Measurements from ENCODE around the gene GHRL. TPM values are rescaled to one million over a fixed set of nuclear protein-coding genes. Genes with fewer than 3 reads are reported as not detected.

GHRL gene
- total and polyA plus RNA-seq, 12 donors = 0.33 to 2.2 (median 0.97) TPM; not detected in 7

- Histone ChIP-seq H3K36me3 (replicated peaks in 1 of 2) (peaks cover 0 to 13% of the 10 kb centered on the region in 2 donors), H3K27ac (no peak overlapping the region), H3K9me3 (replicated peaks in 1 of 3) (no peaks in the 10 kb centered on the region), H3K4me1 (replicated peaks in 1 of 2) (peaks cover 0 to 14% of the 10 kb centered on the region in 2 donors), H3K27me3 (no peaks in the 10 kb centered on the region), H3K4me3 (no peak overlapping the region)
- 74 to 83% (median 79%) methylated on average over 4 of the region's 4 CpGs for WGBS, 4 donors
- no peak for DNase-seq
- TF ChIP-seq POLR2A (IDR thresholded peaks at IDR 0.05) = no peak
- no peak for TF ChIP-seq CTCF (IDR thresholded peaks at IDR 0.05)
- intact Hi-C loops (cut with DNase I) = no loop called here
Measured at GRCh38 chr3:10262027-10262426, 30.7 kb downstream of the GHRL start.

GRCh38 chr3:10260211-10260701 lies 32.5 kb downstream of the GHRL start:
- no peak for DNase-seq
- no peak overlapping the region for H3K4me3 ChIP-seq
- TF ChIP-seq CTCF (IDR thresholded peaks at IDR 0.05) (no peak), POLR2A (IDR thresholded peaks at IDR 0.05) (no peak)
- H3K4me1 ChIP-seq (replicated peaks in 1 of 2) = peaks cover 3 to 27% of the 10 kb centered on the region in 2 donors
- no peaks in the 10 kb centered on the region for H3K9me3 ChIP-seq (replicated peaks in 1 of 3)
- intact Hi-C loops (cut with DNase I) = no loop called here
- H3K36me3 ChIP-seq (replicated peaks in 1 of 2) = peaks cover 0 to 26% of the 10 kb centered on the region in 2 donors
- 87 to 93% (median 91%) methylated on average over 6 of the region's 6 CpGs for whole genome bisulfite sequencing, 4 donors
- H3K27ac ChIP-seq = no peak overlapping the region
- H3K27me3 ChIP-seq = no peaks in the 10 kb centered on the region

GRCh38 chr3:10259798-10260197 lies 32.9 kb downstream of the GHRL start:
- Histone ChIP-seq H3K36me3 (replicated peaks in 1 of 2) (peaks cover 0 to 28% of the 10 kb centered on the region in 2 donors), H3K27ac (no peak overlapping the region), H3K27me3 (no peaks in the 10 kb centered on the region), H3K4me3 (no peak overlapping the region), H3K4me1 (replicated peaks in 1 of 2) (peaks cover 3 to 27% of the 10 kb centered on the region in 2 donors), H3K9me3 (replicated peaks in 1 of 3) (no peaks in the 10 kb centered on the region)
- no peak for DNase-seq
- intact Hi-C loops (cut with DNase I) = no loop called here
- TF ChIP-seq CTCF (IDR thresholded peaks at IDR 0.05) = no peak
- no peak for TF ChIP-seq POLR2A (IDR thresholded peaks at IDR 0.05)
- 74 to 88% (median 81%) methylated on average over 4 of the region's 4 CpGs for WGBS, 4 donors

- DNase-seq = no peak
- H3K27me3 ChIP-seq = no peaks in the 10 kb centered on the region
- intact Hi-C loops (cut with DNase I) = no loop called here
- 83 to 97% (median 92%) methylated on average over 7 of the region's 7 CpGs for WGBS, 4 donors
- peaks cover 3 to 29% of the 10 kb centered on the region in 2 donors for H3K4me1 ChIP-seq (replicated peaks in 1 of 2)
- TF ChIP-seq CTCF (IDR thresholded peaks at IDR 0.05) (no peak), POLR2A (IDR thresholded peaks at IDR 0.05) (no peak)
- no peaks in the 10 kb centered on the region for H3K9me3 ChIP-seq (replicated peaks in 1 of 3)
- no peak overlapping the region for H3K27ac ChIP-seq
- H3K4me3 ChIP-seq = no peak overlapping the region
- H3K36me3 ChIP-seq (replicated peaks in 1 of 2) = peaks cover 0 to 30% of the 10 kb centered on the region in 2 donors
Measured at GRCh38 chr3:10259036-10259435, 33.7 kb downstream of the GHRL start.

Data from adrenal gland (tissue), 12 donors.